PC-3 (cell line): ENCODE data around the gene CERS5.

ENCODE experiments used
- EZH2 ChIP-seq: fragments of 300-600 bp; sonication (generic); IDR thresholded peaks from one replicate; pipeline ENCODE4 v1.6.1; 2017; ENCODE audit warnings: antibody characterized with exemption, mild to moderate bottlenecking, low read length; ENCODE audit not compliant: unreplicated experiment
- EZH2phosphoT487 ChIP-seq: fragments of 300-600 bp; sonication (generic); IDR thresholded peaks from 2 replicates; pipeline ENCODE4 v1.6.1; 2018; ENCODE audit warnings: mild to moderate bottlenecking, antibody characterized with exemption, low read length, borderline replicate concordance
- TF ChIP-seq, protein P1 (sequence below): fragments of 300-600 bp; sonication (generic); conservative IDR thresholded peaks from 2 replicates; pipeline ENCODE4 v1.5.1; 2017; ENCODE audit warnings: antibody characterized with exemption, low read depth, mild to moderate bottlenecking, low read length

DNA sequence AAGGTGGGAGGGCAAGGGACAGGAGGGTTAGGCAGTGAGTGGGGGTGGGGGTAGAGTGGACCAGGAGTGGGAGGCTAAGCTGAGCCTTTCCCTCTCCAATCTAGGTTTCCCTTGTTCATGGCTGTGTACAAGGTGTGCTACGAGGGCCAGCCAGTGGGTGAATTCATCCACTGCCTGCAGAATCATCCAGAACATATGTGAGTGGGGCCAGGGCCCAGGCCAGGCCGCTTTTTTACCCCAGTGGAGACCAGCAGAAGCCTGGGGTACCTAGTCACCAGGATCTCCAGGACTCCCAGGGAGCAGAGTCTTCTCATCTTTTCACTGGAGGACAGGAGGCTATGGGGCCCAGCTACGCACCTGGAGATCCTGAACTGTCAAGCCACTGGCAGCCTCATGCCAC, 57.9 kb downstream of the CERS5 start:
- TF ChIP-seq EZH2phosphoT487: no peak
- TF ChIP-seq, protein P1, sequence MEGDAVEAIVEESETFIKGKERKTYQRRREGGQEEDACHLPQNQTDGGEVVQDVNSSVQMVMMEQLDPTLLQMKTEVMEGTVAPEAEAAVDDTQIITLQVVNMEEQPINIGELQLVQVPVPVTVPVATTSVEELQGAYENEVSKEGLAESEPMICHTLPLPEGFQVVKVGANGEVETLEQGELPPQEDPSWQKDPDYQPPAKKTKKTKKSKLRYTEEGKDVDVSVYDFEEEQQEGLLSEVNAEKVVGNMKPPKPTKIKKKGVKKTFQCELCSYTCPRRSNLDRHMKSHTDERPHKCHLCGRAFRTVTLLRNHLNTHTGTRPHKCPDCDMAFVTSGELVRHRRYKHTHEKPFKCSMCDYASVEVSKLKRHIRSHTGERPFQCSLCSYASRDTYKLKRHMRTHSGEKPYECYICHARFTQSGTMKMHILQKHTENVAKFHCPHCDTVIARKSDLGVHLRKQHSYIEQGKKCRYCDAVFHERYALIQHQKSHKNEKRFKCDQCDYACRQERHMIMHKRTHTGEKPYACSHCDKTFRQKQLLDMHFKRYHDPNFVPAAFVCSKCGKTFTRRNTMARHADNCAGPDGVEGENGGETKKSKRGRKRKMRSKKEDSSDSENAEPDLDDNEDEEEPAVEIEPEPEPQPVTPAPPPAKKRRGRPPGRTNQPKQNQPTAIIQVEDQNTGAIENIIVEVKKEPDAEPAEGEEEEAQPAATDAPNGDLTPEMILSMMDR: no peak
- no peak for TF ChIP-seq EZH2
